HG03196 (cell line): ENCODE measurements around the gene UBE2G2.

Experiments used
- ATAC-seq: cut with Tn5 transposase; IDR thresholded peaks from one replicate; pipeline ENCODE4 v1.9.1; 2021; ENCODE audit not compliant: unreplicated experiment

Gene UBE2G2

GRCh38 chr21:44766818-44767354, 34.7 kb downstream of the UBE2G2 start:
- ATAC-seq: no peak

DNA sequence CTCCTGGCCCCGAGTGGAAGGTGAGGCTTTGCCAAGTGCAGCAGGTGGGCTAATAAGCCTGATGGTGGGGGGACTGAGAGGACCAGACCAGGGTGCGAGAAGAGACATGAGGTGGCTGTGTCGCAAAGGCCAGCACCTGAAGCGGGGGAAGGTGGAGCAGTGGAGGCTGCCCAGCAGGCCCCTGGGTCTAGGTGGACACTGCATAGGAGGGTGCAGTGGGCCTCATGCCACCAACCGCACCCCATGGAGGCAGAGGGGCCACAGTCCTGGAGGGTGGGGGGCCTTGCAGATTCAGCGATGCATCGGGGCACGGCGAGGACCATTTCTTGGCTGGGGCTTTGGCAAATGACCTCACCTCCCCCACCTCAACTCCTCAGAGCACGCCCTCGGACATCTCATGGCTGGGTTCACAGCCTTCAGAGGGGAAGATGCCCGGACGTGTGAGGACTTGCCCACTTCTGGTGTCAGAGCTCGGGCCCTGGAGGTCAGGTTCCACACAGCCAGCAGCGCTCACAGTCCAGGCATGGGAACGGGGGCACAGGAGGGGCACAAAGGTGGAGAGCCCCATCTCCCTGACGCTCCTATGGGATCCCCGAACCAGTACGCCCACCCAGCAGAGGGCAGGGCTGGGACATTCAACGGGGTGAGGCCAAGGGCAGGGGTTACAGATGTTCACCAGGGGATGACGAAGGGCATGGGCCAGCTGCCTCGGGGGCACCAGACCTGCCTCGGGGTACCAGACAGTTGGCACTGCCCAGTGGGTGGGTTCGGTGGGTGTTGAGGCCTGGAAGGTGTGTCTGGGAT, 35.4 kb downstream of the UBE2G2 start:
- no peak for ATAC-seq

DNA sequence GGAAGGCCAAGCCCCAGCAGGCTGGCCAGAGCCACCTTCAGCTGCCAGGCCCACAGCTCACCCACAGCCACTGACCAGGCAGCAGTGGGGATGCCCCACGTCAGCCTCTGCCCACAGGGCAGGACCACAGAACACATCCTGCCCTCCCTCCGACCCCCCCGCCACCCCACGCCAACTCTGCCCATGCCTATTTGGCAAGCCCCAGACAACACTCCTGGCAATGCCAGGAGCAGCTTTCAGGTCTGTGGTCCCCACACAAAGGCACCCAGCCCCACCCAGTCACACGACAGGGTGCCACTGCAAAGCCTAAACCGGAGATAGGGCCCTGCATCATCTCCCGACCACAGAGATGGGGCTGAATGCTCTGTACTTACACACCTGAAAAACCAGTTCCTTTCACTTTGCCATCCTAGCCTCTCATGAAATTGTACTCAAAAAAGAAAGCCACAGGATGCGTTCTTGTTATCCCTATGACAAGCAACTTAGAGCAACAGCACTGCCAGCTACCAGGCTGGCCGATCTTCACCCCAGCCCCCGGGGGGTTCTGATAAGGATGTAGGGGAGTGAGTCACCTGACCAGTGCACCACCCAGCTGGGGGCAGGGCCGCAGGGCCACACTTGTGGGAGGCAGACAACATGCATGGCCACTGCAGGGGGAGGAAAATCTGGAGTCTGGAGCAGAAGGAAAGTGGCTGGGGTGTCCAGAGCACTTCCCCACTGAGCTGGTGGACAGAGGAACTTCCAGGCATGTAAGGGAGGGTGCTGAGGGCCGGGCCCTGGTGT, 36.2 kb downstream of the UBE2G2 start:
- no peak for ATAC-seq

GRCh38 chr21:44764319-44765230, 37.0 kb downstream of the UBE2G2 start:
- ATAC-seq: no peak

GRCh38 chr21:44763451-44764318, 37.9 kb downstream of the UBE2G2 start:
- ATAC-seq: no peak

DNA sequence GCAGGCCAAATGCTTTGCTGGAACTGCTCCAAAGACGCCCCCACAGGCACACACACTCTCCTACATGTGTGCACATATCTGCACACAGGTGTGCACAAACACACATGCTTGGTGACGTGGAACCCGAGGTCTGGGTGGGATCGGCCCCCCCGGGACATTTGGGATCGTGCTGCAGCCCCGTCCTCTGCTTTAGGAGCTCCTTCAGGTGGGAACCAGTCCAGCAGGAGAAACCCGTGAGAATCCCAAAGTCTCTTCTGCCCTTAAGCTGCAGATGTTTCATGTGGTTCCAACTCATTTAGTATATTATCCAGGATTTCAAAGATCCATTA, 38.6 kb downstream of the UBE2G2 start:
- no peak for ATAC-seq

DNA sequence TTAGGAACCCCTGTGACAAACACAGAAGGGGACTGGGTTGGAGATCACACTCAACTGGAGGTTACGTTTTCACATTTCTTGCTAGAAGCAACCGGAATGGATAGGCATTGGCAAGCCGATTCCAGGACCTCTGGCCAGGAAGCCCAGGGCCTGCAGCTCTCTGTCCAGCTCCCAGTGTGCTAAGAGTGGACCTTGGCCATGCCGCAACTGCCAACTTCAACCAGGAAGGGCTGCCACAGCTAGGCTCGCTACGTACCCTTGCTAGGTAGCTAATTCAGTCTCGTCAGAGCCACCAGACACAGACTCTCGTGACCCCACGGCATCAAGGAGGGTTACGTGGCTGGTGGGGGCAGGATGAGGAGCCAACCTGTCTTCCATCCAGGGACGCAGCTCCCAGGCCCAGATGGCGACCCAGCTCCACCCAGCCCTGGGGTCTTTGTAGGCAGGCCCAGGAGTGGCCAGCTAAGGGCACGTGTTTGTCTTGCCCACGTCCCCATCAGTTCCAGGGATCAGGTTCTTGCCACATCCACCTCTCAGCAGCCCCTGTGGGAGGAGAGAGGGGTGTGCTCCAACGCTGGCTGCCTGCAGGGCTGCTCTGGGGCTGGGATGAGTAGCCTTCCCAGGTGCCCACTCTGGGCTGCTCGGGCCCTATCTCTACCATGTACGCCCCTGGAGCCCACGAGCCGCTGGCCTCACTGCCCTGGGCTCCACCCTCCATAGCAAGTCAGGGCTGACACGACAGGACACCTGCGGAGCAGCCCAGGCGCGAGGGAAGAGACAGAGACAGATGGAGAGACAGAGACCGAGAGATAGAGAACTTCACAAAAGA, 39.2 kb downstream of the UBE2G2 start:
- ATAC-seq: no peak

DNA sequence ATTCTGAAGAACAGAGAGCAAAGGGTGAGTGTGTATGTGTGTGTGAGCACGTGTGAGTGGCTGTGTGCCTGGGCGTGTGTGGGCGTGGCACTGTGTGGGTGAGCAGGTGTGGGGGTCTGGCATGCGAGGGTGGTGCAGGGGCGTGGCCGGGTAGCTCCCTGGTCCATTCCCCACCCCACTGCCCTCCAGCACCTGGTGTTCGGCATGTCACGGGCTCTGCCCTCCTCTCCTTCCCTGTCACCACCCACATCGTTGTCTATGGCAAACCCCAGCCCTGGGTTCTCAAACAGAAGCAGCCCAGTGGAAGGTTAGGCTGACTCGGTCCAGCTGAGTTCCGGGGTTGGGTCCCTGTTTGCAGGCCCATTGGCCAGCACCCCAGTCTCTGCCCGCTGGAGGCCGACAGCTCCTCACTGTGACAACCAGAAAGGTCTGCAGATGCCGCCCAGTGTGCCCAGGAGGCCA, 39.8 kb downstream of the UBE2G2 start:
- no peak for ATAC-seq

GRCh38 chr21:44761011-44761729, 40.5 kb downstream of the UBE2G2 start:
- no peak for ATAC-seq

GRCh38 chr21:44760376-44760775, 41.2 kb downstream of the UBE2G2 start:
- ATAC-seq: no peak

GRCh38 chr21:44759628-44760285, 41.9 kb downstream of the UBE2G2 start:
- no peak for ATAC-seq

- ATAC-seq: no peak
Measured at GRCh38 chr21:44758781-44759627, 42.6 kb downstream of the UBE2G2 start.

GRCh38 chr21:44758141-44758561, 43.5 kb downstream of the UBE2G2 start:
- ATAC-seq: no peak

GRCh38 chr21:44757731-44758130, 43.9 kb downstream of the UBE2G2 start:
- no peak for ATAC-seq

DNA sequence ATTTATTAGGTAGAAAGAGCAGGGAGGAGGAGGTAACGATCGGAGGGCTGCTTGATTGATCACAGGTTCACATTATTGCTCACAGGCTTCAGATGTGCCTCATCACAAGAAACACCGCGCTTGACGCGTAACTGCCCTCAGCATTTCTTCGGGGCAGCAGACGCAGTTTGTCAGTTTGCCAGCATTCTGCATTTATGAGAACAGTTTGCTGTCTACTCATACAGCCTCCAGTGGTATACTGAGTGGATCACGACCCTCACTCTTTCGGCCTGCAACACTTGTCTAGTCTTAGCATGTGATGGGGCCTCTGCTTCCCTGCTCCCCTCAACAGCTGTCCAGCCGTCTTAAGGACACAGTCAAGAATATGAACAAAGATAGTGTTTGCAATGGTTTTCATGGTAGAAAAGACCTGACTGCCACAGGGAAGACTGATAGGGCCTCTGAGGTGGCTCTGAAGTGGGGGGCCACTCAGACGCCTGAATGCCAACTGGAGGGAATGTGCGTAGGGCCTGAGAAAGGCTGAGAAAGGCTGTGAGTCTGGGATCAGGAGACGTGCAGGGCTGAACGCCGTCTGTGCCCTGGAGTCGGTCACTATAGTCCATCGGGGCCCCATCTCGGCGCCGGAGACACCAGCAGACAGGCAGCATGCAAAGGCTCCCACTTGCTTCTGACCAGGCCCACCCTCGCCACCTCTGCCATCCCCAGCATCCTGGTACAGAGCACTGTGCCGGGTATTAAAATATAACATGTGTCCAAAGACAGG, 45.0 kb downstream of the UBE2G2 start:
- ATAC-seq: no peak

DNA sequence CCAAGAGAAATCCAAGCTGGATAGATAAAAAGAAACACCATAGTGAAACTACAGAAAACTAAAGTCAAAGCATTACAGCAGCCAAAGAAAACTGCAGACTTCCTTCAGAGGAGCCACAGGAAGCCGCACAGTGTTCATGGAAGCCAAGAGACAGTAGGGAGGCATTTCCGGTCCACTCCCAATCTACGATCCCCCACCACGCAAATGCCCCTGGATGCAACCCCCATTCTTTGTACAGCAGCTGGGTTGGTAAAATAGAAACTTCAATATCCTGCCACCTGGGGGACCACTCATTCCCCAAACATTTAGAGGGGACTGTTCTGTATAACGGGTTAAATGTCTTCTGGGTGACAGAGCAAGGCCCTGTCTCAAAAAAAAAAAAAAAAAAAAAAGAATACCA, 46.4 kb downstream of the UBE2G2 start:
- no peak for ATAC-seq
